Activated T-cell treated with anti-CD3 and anti-CD28 coated beads, Interleukin-2, amount 50 U/mL, for 72 hours (primary cell): Measurements from ENCODE around the gene STAT5B. TPM values are rescaled to one million over a fixed set of nuclear protein-coding genes. Genes with fewer than 3 reads are reported as not detected.
"Not testable (repeated sequence)": the region's sequence is repeated elsewhere in the genome, so short reads cannot be mapped to it uniquely, and the experiment has no call there.

ENCODE experiments used
- ATAC-seq, 2 donors: fragments of 150-1000 bp; cut with Tn5 transposase; replicated peaks in 1 of 2; 2 replicates each; pipeline ENCODE4 v1.10.0; 2021; ENCODE audit warnings: moderate library complexity in 2 of 2, mild to moderate bottlenecking in 1 of 2
- DNase-seq, 2 donors: peaks; one replicate each; pipeline ENCODE4 v3.0.0; 2021 to 2022; ENCODE audit warnings: mixed read lengths in 1 of 2
- H3K27ac Mint-ChIP-seq: one replicate; pipeline ENCODE4 v1.8.0; 2022; ENCODE audit warnings: mild to moderate bottlenecking, moderate library complexity, mixed read lengths
- H3K27me3 Mint-ChIP-seq: one replicate; pipeline ENCODE4 v1.8.0; 2022; ENCODE audit warnings: low read depth, mixed read lengths
- H3K36me3 Mint-ChIP-seq, 2 donors: one replicate each; pipeline ENCODE4 v1.8.0; 2022; ENCODE audit warnings: mixed read lengths in 2 of 2, mild to moderate bottlenecking in 1 of 2; ENCODE audit not compliant: insufficient read depth in 2 of 2
- H3K4me1 Mint-ChIP-seq: one replicate; pipeline ENCODE4 v1.8.0; 2022; ENCODE audit warnings: low read depth, mixed read lengths
- H3K4me3 Mint-ChIP-seq, 2 donors: one replicate each; pipeline ENCODE4 v1.8.0; 2022; ENCODE audit warnings: mild to moderate bottlenecking in 2 of 2, mixed read lengths in 2 of 2, moderate library complexity in 2 of 2
- H3K9me3 Mint-ChIP-seq, 2 donors: one replicate each; pipeline ENCODE4 v1.8.0; 2022; ENCODE audit warnings: mixed read lengths in 2 of 2
- total RNA-seq, 2 donors: library from RNA; stranded (reverse); gene quantifications; one replicate each; pipeline ENCODE4 v1.2.3, GENCODE V29; 2022

STAT5B gene
- total RNA-seq, 2 donors from 2014 or later = 252 to 269 TPM

DNA sequence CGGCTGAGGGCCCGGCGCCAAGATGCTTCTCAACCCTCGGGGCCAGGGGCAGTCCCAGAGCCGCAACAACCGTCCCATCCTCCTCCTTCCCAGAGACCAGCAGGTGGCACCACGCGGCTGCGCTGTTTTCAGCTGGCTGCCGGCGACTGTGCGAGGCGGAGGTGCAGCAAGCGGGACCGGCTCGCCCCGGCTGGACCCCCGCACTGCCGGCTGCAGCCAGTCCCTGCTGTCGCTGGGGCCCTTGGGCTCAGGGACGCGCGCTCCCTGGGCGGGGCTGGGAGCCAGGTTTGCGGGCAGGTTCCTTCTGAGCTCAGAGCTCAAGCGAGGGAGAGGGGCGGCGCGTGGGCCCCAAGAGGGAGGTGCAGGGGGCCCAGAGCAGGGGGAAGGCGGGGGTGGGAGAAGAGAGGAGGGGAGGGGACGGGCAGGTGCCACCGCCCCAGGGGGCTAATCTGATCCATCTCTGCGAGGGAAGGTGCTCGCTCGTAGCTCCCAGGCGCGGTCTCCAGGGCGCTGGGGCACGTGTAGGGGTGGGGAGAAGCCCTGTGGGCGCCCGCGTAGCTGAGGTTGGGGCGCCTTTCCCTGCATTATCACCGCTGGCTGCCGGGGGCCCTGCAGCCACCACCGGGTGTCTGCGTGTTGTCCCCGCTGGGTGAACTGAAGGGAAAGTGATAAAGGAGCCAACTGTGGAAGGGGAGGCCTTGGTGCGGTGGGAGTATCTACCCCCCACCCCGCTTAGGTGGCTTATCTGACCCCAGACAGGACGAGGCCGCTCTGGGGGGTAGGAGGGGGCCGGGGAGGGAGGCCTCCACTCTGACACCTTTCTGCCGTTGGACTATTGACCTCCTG, 36.3 kb upstream of the STAT5B start:
- Mint-ChIP-seq H3K36me3 (peaks cover 16 to 45% of the 10 kb centered on the region in 2 donors), H3K4me3 (peak overlapping the region; percentile 57 to 80), H3K27ac (peak overlapping the region; percentile 87), H3K9me3 (no peaks in the 10 kb centered on the region), H3K27me3 (no peaks in the 10 kb centered on the region), H3K4me1 (peaks cover 96% of the 10 kb centered on the region)
- peak; percentile 87 to 89 for DNase-seq
- peak; percentile 65 to 71 for ATAC-seq

DNA sequence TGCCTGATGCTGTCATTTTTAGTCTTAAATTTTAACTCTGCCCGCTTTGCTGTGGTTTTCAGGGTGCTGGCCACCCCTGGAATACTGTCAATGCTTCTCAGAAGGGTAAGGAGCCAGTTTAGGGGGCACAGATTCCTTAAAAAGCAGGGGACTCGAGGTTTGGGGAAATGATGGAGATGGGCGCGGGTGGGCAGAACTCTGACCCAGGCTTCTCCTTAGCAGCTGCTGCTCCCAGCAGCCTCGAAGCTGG, 35.8 kb upstream of the STAT5B start:
- DNase-seq (no peak), ATAC-seq (no peak)
- Mint-ChIP-seq H3K9me3 (no peaks in the 10 kb centered on the region), H3K4me3 (peak overlapping the region; percentile 39 to 80), H3K27me3 (no peaks in the 10 kb centered on the region), H3K4me1 (peaks cover 90% of the 10 kb centered on the region), H3K27ac (peak overlapping the region; percentile 87), H3K36me3 (peaks cover 14 to 42% of the 10 kb centered on the region in 2 donors)

DNA sequence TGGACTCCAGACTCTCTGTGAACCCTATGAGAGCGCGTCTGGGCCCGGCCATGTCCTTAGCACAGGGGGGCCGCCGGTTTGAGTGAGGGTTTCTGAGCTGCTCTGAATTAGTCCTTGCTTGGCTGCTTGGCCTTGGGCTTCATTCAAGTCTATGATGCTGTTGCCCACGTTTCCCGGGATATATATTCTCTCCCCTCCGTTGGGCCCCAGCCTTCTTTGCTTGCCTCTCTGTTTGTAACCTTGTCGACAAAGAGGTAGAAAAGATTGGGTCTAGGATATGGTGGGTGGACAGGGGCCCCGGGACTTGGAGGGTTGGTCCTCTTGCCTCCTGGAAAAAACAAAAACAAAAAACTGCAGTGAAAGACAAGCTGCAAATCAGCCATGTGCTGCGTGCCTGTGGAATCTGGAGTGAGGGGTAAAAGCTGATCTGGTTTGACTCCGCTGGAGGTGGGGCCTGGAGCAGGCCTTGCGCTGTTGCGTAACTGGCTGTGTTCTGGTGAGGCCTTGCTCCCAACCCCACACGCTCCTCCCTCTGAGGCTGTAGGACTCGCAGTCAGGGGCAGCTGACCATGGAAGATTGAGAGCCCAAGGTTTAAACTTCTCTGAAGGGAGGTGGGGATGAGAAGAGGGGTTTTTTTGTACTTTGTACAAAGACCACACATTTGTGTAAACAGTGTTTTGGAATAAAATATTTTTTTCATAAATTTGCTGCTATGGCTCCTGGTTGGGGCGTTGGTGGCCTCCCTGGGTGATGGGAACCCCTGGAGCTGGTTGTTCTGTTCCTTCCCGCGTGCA, 35.2 kb upstream of the STAT5B start:
- Mint-ChIP-seq H3K27ac (peak overlapping the region; percentile 87), H3K27me3 (no peaks in the 10 kb centered on the region), H3K9me3 (no peaks in the 10 kb centered on the region), H3K4me3 (peak overlapping the region; percentile 39 to 80), H3K36me3 (peaks cover 13 to 39% of the 10 kb centered on the region in 2 donors), H3K4me1 (peaks cover 85% of the 10 kb centered on the region)
- DNase-seq = no peak
- ATAC-seq = no peak

DNA sequence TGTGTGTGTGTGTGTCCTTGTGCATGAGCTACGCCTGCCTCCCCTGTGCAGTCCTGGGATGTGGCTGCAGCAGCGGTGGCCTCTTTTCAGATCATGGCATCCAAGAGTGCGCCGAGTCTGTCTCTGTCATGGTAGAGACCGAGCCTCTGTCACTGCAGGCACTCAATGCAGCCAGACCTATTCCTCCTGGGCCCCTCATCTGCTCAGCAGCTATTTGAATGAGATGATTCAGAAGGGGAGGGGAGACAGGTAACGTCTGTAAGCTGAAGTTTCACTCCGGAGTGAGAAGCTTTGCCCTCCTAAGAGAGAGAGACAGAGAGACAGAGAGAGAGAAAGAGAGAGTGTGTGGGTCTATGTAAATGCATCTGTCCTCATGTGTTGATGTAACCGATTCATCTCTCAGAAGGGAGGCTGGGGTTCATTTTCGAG, 34.6 kb upstream of the STAT5B start:
- DNase-seq = peak in 1 of 2 donors; percentile 47
- Mint-ChIP-seq H3K4me1 (peaks cover 84% of the 10 kb centered on the region), H3K9me3 (no peaks in the 10 kb centered on the region), H3K4me3 (peak overlapping the region; percentile 39 to 80), H3K27ac (peak overlapping the region; percentile 87), H3K36me3 (peaks cover 15 to 41% of the 10 kb centered on the region in 2 donors), H3K27me3 (no peaks in the 10 kb centered on the region)
- ATAC-seq = peak; percentile 34 to 45

DNA sequence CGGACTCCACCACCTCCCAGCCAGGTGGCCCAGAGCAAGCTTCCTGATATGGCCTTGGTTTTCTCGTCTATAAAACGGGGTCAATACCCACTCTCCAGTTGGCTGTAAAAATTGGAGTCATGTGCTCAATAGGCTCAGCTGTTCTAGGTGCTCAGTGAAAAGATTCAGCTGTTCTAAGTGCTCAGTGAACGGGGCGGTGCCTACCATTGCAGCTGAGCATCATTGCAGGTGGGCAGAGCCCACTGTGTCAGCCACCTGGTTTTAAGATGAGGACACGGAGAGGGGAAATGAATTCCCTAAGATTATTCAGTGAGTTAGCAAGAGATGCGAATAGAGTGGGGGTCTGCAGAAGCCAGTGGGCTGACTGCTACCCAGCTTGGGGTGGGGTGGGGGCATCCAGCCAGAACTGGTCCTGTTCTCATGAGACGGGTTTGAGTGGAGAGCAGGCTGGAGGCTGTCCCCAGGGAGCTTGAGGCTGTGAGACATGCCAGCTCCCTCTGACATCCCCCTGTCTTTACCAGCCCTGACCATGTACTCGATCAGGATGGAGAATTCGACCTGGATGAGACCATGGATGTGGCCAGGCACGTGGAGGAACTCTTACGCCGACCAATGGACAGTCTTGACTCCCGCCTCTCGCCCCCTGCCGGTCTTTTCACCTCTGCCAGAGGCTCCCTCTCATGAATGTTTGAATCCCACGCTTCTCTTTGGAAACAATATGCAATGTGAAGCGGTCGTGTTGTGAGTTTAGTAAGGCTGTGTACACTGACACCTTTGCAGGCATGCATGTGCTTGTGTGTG, 34.0 kb upstream of the STAT5B start:
- DNase-seq (no peak), ATAC-seq (no peak)
- Mint-ChIP-seq H3K27ac (peak overlapping the region; percentile 87), H3K9me3 (no peaks in the 10 kb centered on the region), H3K4me3 (peak overlapping the region; percentile 44 to 80), H3K27me3 (no peaks in the 10 kb centered on the region), H3K4me1 (peaks cover 79% of the 10 kb centered on the region), H3K36me3 (peaks cover 12 to 35% of the 10 kb centered on the region in 2 donors)

DNA sequence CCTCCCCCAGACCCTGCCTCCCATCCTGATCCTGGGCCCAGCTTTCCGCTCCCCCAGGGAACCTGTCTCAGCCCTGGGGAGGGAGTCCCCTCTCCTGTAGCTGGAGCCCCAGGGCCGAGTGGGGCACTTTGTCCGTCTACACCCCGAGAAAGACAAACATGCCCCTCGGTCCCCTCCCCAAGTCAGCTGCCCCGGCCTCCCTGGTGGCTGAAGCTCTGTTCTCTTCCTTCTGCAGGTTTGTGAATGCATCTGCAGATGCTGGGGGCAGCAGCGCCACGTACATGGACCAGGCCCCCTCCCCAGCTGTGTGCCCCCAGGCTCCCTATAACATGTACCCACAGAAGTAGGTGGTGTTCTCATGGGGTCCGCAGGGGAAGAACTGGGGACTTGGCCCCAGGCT, 33.0 kb upstream of the STAT5B start:
- peak overlapping the region; percentile 74 for H3K27ac Mint-ChIP-seq
- ATAC-seq = no peak
- H3K9me3 Mint-ChIP-seq = no peaks in the 10 kb centered on the region
- H3K36me3 Mint-ChIP-seq = peaks cover 17 to 42% of the 10 kb centered on the region in 2 donors
- peaks cover 82% of the 10 kb centered on the region for H3K4me1 Mint-ChIP-seq
- H3K27me3 Mint-ChIP-seq = no peaks in the 10 kb centered on the region
- no peak for DNase-seq
- H3K4me3 Mint-ChIP-seq = no peak overlapping the region

DNA sequence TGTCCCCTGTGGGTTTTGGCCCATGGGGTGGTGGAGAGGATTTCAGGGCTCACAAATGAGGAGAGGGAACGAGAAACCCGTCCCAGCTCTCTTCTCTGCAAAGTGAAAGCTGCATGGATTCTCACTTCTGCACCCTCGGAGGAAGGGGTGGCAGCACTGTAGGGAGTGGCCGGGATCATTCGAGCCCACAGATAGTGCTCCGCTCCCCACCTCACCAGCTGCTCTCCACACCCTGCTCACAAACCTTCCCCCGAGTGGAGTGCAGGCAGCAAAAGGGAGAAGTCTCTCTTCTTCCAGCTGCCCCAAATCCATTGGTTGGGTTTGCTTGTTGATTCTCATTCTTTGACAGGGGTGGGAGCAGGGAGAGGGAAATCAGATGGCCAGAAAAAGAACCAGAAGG, 32.3 kb upstream of the STAT5B start:
- ATAC-seq (no peak), DNase-seq (no peak)
- H3K4me1 Mint-ChIP-seq = peaks cover 82% of the 10 kb centered on the region
- H3K36me3 Mint-ChIP-seq = peaks cover 20 to 40% of the 10 kb centered on the region in 2 donors
- no peak overlapping the region for H3K4me3 Mint-ChIP-seq
- H3K27ac Mint-ChIP-seq = peak overlapping the region; percentile 74
- no peaks in the 10 kb centered on the region for H3K27me3 Mint-ChIP-seq
- H3K9me3 Mint-ChIP-seq = no peaks in the 10 kb centered on the region

DNA sequence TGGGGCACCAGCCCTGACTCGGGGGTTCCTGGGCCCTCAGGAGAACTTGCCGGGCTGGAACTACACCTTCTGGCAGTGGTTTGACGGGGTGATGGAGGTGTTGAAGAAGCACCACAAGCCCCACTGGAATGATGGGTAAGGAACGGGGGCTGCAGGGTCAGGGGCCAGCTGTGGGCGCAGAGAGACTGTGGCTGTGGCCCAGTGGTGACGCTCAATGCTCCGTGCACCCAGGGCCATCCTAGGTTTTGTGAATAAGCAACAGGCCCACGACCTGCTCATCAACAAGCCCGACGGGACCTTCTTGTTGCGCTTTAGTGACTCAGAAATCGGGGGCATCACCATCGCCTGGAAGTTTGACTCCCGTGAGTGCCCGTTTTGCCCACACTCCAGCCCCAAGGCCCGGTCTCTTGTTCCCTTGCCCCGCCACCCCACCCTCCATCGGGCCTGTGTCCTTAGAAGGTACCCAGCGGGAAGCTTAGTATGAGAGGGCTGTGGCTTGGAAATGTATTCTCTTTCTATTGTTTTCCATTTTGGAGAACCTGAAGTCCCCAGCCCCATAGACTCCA, 31.3 kb upstream of the STAT5B start:
- DNase-seq (no peak), ATAC-seq (no peak)
- no peaks in the 10 kb centered on the region for H3K27me3 Mint-ChIP-seq
- no peaks in the 10 kb centered on the region for H3K9me3 Mint-ChIP-seq
- H3K4me3 Mint-ChIP-seq = peak overlapping the region in 1 of 2 donors; percentile 43
- H3K36me3 Mint-ChIP-seq = peaks cover 22 to 42% of the 10 kb centered on the region in 2 donors
- H3K4me1 Mint-ChIP-seq = peaks cover 79% of the 10 kb centered on the region
- peak overlapping the region; percentile 89 for H3K27ac Mint-ChIP-seq

DNA sequence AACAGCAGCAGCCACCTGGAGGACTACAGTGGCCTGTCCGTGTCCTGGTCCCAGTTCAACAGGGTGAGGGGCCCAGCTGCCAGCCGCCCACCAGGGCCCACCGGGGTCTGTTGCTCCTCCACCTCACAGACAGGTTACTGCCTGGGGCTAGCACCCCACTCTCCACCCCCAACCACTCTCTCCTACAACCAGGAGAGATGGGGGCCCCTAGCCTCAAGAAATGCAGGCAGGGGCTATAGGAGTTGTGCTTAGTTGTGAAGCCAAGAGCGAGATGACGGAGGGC, 30.1 kb upstream of the STAT5B start:
- H3K27me3 Mint-ChIP-seq = no peaks in the 10 kb centered on the region
- H3K36me3 Mint-ChIP-seq = peaks cover 24 to 43% of the 10 kb centered on the region in 2 donors
- DNase-seq = no peak
- no peaks in the 10 kb centered on the region for H3K9me3 Mint-ChIP-seq
- peak overlapping the region; percentile 64 for H3K27ac Mint-ChIP-seq
- ATAC-seq = no peak
- H3K4me3 Mint-ChIP-seq = no peak overlapping the region
- peaks cover 78% of the 10 kb centered on the region for H3K4me1 Mint-ChIP-seq

DNA sequence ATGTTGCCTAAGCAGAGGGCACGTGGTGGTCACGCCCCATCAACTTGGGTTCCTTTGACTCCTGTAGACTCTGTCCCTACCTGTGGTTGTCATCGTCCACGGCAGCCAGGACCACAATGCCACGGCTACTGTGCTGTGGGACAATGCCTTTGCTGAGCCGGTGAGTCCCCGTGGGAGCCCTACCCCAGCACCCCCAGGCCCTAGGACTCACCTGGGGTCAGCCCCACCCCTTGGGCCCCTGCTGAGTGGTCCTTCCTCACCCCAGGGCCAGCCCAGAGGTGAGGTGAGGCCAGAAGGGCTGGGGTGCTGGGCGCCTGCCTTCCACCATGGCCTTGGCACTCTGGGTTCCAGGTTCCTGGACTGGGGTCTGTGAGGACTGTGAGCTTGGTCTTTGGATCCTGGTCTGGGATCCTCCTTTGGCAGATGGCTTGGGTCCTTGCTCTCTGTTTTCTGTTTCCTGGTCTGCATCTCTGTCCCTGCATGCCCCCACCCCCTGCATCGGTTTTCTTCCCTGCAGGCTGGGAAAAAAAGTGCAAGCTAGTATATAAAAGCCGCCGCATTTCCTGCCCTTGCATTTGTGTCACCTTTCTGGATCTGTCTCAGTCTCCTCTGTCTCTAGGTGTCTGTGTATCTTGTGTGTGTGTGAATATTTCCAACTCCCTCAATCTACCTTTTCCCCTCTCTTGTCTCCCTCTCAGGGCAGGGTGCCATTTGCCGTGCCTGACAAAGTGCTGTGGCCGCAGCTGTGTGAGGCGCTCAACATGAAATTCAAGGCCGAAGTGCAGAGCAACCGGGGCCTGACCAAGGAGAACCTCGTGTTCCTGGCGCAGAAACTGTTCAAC, 29.6 kb upstream of the STAT5B start:
- Mint-ChIP-seq H3K9me3 (no peaks in the 10 kb centered on the region), H3K4me1 (peaks cover 77% of the 10 kb centered on the region), H3K4me3 (peak overlapping the region; percentile 10 to 16), H3K27ac (peak overlapping the region; percentile 64), H3K27me3 (no peaks in the 10 kb centered on the region), H3K36me3 (peaks cover 23 to 45% of the 10 kb centered on the region in 2 donors)
- ATAC-seq (peak; percentile 12 to 17), DNase-seq (no peak)

DNA sequence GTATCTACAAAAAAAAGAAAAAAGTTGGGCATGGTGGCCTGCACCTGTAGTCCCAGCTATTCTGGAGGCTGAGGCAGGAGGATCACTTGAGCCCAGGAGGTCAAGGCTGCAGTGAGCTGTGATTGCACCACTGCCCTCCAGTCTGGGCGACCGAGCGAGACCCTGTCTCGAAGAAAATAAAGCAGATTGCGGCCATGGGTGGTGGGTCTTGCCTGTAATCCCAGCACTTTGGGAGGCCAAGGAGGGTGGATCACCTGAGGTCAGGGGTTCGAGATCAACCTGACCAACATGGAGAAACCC, 28.8 kb upstream of the STAT5B start:
- H3K27ac Mint-ChIP-seq = peak overlapping the region; percentile 66
- H3K36me3 Mint-ChIP-seq = peaks cover 20 to 45% of the 10 kb centered on the region in 2 donors
- not testable (repeated sequence) for ATAC-seq, H3K27me3 Mint-ChIP-seq, DNase-seq, H3K9me3 Mint-ChIP-seq, H3K4me3 Mint-ChIP-seq
- peaks cover 69% of the 10 kb centered on the region for H3K4me1 Mint-ChIP-seq
